ENCODE data around the gene NECTIN1. TPM values are rescaled to one million over a fixed set of nuclear protein-coding genes. Genes with fewer than 3 reads are reported as not detected.

NECTIN1 gene
- total RNA-seq, 1 experiment from 2014 or later: 23.8 TPM

GRCh38 chr11:119672597-119672996 lies 56.4 kb downstream of the NECTIN1 start:
- Histone ChIP-seq H3K9me2 (ENCODE audit: insufficient read depth) (no peaks in the 10 kb centered on the region), H3K36me3 (ENCODE audit: control insufficient read depth in 1 of 2, insufficient read depth in 2 of 2, low read length in 2 of 2) (peaks cover 3 to 6% of the 10 kb centered on the region in 2 experiments; a peak in 3 of 4 replicates), H3K79me2 (ENCODE audit: insufficient read depth, low read length) (no peaks in the 10 kb centered on the region), H3K27ac (ENCODE audit: low read depth, low read length) (no peak overlapping the region), H3K9me3 (ENCODE audit: control insufficient read depth in 1 of 2, insufficient read depth in 1 of 2, low read depth in 1 of 2, low read length in 2 of 2) (no peaks in the 10 kb centered on the region; a peak in 1 of 4 replicates), H3K4me2 (ENCODE audit: low read length) (no peak overlapping the region), H3K9ac (ENCODE audit: low read length) (no peak overlapping the region), H2AFZ (ENCODE audit: low read depth, low read length, poor library complexity, severe bottlenecking) (no peak overlapping the region), H3K27me3 (ENCODE audit: insufficient read depth, low read length) (no peaks in the 10 kb centered on the region), H4K20me1 (ENCODE audit: insufficient read depth) (no peaks in the 10 kb centered on the region), H3K4me3 (replicated peaks in 1 of 2; ENCODE audit: low read depth in 1 of 2, low read length in 2 of 2) (no peak overlapping the region), H3K4me1 (ENCODE audit: control insufficient read depth in 1 of 2, insufficient read depth in 2 of 2, low read length in 2 of 2) (peaks cover 2 to 17% of the 10 kb centered on the region in 2 experiments; a peak in 2 of 4 replicates)
- no TSS peak for BruUV-seq (replicated peaks)
- intact Hi-C loops (cut with micrococcal nuclease): no loop called here
- ATAC-seq: no peak
- TF ChIP-seq ZBTB33 (IDR thresholded peaks at IDR 0.05; ENCODE audit: extremely low read depth, insufficient replicate concordance, low read length): no peak
- no peak for TF ChIP-seq REST (IDR thresholded peaks at IDR 0.05; ENCODE audit: low read depth)
- TF ChIP-seq CTCF (IDR thresholded peaks at IDR 0.05 in 2 of 3, conservative IDR thresholded peaks at IDR 0.05 in 1 of 3; ENCODE audit: borderline replicate concordance in 1 of 3, insufficient read depth in 1 of 3, low read depth in 2 of 3, low read length in 2 of 3): no peak
- TF ChIP-seq JUND (IDR thresholded peaks at IDR 0.05): no peak
- no peak for TF ChIP-seq ELF1 (IDR thresholded peaks at IDR 0.05; ENCODE audit: borderline replicate concordance, low read depth)
- no peak for TF ChIP-seq SP1 (IDR thresholded peaks at IDR 0.05; ENCODE audit: low read depth)
- no peak for TF ChIP-seq YY1 (IDR thresholded peaks at IDR 0.05; ENCODE audit: extremely low read depth, insufficient replicate concordance, low read depth, low read length)
- no peak for TF ChIP-seq RAD21 (IDR thresholded peaks at IDR 0.05; ENCODE audit: low read depth)
- no peak for TF ChIP-seq TCF7L2 (IDR thresholded peaks at IDR 0.05; ENCODE audit: borderline replicate concordance, extremely low read depth, insufficient read depth, insufficient read length)
- no peak for TF ChIP-seq ZNF274 (IDR thresholded peaks at IDR 0.05; ENCODE audit: low read depth, low read length)
- no peak for TF ChIP-seq ATF3 (IDR thresholded peaks at IDR 0.05)
- no peak for TF ChIP-seq EZH2 (IDR thresholded peaks at IDR 0.05)
- no peak for TF ChIP-seq ZFX (IDR thresholded peaks at IDR 0.05)
- TF ChIP-seq FOSL1 (IDR thresholded peaks at IDR 0.05; ENCODE audit: low read depth): no peak
- no peak for TF ChIP-seq CEBPB (IDR thresholded peaks at IDR 0.05; ENCODE audit: low read depth)
- TF ChIP-seq POLR2AphosphoS5 (IDR thresholded peaks at IDR 0.05; ENCODE audit: low read depth, low read length): no peak
- no peak for TF ChIP-seq SIN3A (IDR thresholded peaks at IDR 0.05; ENCODE audit: low read depth)
- TF ChIP-seq SRF (IDR thresholded peaks at IDR 0.05; ENCODE audit: low read depth): no peak
- DNase-seq (ENCODE audit: low read depth, low spot score): no peak
- ChIA-PET RAD21 (ENCODE audit: low non-redundant PET in 1 of 2, low total read pairs in 2 of 2, uncharacterized antibody in 2 of 2, unreplicated experiment in 2 of 2) (no interaction called here), POLR2A (no interaction called here), CTCF (no interaction called here)

All from HCT116 (cell line).